ENCODE measurements around the gene PSTPIP1.

Gene PSTPIP1

DNA sequence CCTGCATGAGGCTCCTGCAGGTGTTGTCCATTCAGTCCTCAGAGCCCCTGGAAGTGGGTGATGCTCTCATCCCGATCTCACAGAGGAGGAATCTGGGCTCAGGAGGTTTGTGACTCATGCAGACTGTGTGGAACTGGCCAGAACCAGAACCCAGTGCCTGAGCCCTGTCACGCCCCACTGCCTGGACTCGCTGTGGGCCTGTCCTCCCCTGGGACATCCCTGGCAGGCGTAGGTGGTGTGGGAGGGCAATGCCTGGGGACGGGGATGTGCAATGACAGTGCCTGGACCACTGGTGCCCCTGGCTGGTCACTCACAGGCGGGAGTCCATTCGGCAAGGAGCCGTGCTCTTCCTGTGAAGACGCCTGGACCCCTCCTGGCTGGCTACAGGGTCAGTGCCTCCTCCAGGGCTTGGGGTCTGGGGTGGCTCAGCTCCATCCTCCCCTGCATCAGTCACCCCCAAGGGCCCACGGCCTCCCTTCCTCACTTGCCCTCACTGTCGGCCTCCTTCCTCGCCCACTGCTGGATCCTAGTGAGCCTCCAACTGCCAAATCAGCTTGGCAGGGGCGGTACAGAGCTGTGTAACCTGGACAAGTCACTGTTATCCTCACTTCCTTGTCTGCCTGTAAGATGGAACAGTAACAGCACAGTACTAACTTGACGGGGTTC lies 14.9 kb downstream of the PSTPIP1 start:
- no peak for TF ChIP-seq Cebpa-rat (IDR thresholded peaks at IDR 0.05)
- H3K4me3 ChIP-seq: no peak overlapping the region
- no peak overlapping the region for H3K9ac ChIP-seq
- peaks cover 50% of the 10 kb centered on the region for H3K4me1 ChIP-seq
- H3K4me2 ChIP-seq: peak overlapping the region; percentile 43
- H3K27me3 ChIP-seq: no peaks in the 10 kb centered on the region
- peaks cover 4% of the 10 kb centered on the region; the same call in 1 of the 2 replicates for H4K20me1 ChIP-seq
- peak overlapping the region; percentile 39; the same call in 1 of the 2 replicates for H3K27ac ChIP-seq
- no peaks in the 10 kb centered on the region for H3K9me3 ChIP-seq
- H3K36me3 ChIP-seq: no peaks in the 10 kb centered on the region

DNA sequence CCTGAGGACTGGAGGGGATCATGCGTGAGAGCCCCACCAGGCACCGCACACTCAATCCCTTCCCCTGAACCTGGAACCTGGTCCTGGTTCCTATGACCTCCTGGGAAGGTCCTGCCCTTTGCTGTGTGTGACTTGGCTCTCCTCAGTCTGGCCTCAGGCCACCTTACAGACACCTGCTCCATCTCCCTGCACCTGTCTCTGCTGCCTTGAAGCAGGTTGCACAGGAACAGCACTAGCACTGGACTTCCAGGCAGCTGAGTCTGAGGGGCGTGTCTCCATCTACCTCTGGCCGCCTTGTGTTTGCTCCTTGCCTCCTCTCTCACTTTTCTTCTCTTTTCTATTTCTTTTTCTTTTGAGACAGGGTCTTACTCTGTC lies 15.4 kb downstream of the PSTPIP1 start:
- H3K9ac ChIP-seq: no peak overlapping the region
- H3K36me3 ChIP-seq: no peaks in the 10 kb centered on the region
- no peaks in the 10 kb centered on the region for H3K9me3 ChIP-seq
- H3K4me1 ChIP-seq: peaks cover 51% of the 10 kb centered on the region
- TF ChIP-seq Cebpa-rat (IDR thresholded peaks at IDR 0.05): no peak
- peak overlapping the region; percentile 43 for H3K4me2 ChIP-seq
- no peaks in the 10 kb centered on the region for H3K27me3 ChIP-seq
- no peak overlapping the region for H3K4me3 ChIP-seq
- no peak overlapping the region for H3K27ac ChIP-seq
- H4K20me1 ChIP-seq: peaks cover 7% of the 10 kb centered on the region; the same call in 1 of the 2 replicates

DNA sequence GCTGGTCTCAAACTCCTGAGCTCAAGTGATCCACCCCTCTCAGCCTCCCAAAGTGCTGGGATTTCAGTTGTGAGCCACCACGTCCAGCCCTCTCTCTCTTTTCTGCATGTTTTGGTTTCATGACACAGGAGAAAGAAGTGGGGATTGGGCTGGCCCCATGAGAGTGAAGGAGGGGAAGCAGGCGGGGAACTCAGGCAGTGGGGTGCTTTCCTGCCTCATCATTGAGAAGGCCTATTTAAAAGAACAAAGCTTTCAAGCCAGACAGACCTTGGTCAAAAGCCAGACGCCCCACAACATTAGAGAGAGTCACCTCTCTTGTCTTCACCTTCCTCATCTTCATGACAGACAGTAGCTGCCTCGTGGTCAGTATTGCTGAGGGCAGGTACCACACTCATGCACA lies 15.9 kb downstream of the PSTPIP1 start:
- Histone ChIP-seq H3K27ac (no peak overlapping the region), H3K9me3 (no peaks in the 10 kb centered on the region), H3K9ac (no peak overlapping the region), H3K4me2 (peak overlapping the region; percentile 43), H3K4me3 (no peak overlapping the region), H3K36me3 (no peaks in the 10 kb centered on the region), H3K27me3 (no peaks in the 10 kb centered on the region), H4K20me1 (peaks cover 9% of the 10 kb centered on the region), H3K4me1 (peaks cover 57% of the 10 kb centered on the region)
- no peak for TF ChIP-seq Cebpa-rat (IDR thresholded peaks at IDR 0.05)

DNA sequence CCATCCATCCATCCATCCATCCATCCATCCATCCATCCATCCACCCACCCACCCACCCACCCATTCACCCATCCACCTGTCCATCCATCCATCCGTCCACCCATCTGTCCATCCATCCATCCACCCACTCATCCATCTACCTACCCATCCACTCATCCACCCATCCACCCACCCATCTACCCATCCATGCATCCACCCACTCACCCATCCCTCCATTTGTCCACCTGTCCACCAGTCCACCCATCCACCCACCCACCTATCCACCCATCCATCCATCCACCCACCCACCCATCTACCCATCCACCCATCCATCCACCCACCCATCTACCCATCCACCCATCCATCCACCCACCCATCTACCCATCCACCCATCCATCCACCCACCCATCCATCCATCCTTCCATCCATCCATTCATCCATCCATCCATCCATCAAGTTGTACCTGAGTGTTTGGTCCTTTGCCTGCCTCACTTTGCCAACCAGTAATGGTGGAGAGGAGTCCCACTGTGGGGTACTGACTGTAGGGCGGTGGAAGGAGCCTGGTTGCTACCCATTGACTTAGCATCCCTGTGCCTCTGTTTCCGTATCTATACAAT lies 17.3 kb downstream of the PSTPIP1 start:
- Histone ChIP-seq H3K9me3 (no peaks in the 10 kb centered on the region), H3K4me3 (no peak overlapping the region), H3K4me2 (no peak overlapping the region), H4K20me1 (peaks cover 22% of the 10 kb centered on the region), H3K4me1 (peaks cover 70% of the 10 kb centered on the region), H3K27ac (no peak overlapping the region), H3K27me3 (no peaks in the 10 kb centered on the region), H3K36me3 (no peaks in the 10 kb centered on the region), H3K9ac (no peak overlapping the region)
- TF ChIP-seq Cebpa-rat (IDR thresholded peaks at IDR 0.05): no peak

DNA sequence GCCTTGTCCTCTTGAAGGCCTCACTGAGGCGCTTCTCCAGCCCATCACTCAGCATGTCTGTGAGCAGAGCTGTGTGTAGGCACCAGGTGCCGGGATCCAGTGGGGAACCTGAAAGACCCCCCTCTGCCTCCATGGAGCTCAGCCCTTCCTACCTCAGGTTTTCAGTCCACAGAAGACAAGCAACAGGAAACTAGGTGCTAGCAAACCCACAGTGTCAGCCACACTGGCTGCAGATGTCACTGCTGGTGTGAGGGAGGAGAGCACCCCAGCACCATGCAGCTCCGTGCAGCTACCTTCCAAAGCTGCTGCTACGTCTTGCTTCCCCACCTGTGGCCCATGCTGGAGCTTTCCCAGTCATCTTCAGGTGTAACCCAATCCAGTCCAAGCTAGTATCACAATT lies 17.9 kb downstream of the PSTPIP1 start:
- Histone ChIP-seq H3K9ac (no peak overlapping the region), H3K4me3 (no peak overlapping the region), H3K4me2 (peak overlapping the region; percentile 99; the same call in 1 of the 2 replicates), H3K4me1 (peaks cover 77% of the 10 kb centered on the region), H3K27me3 (no peaks in the 10 kb centered on the region), H3K9me3 (no peaks in the 10 kb centered on the region), H3K36me3 (no peaks in the 10 kb centered on the region), H3K27ac (no peak overlapping the region), H4K20me1 (peaks cover 29% of the 10 kb centered on the region)
- TF ChIP-seq Cebpa-rat (IDR thresholded peaks at IDR 0.05): no peak

DNA sequence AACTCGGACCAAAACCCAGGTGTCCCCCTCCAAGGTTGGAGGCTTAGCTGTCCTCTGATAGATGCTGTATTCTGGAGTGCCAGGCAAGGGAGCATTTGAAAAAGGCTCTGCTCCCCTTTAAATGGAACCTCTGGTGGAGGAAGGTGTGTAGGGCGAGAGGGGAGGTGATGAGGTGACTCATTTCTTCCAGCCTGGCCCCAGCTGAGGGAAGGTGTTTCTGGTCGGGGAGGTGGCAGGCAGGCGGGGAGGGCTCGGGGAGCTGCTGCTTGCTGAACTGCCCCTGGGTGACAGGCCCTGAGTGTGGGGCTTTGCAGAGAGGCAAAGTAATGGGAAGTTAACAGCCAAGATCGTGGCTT lies 18.8 kb downstream of the PSTPIP1 start:
- Histone ChIP-seq H3K4me2 (peak overlapping the region; percentile 99), H3K36me3 (no peaks in the 10 kb centered on the region)

DNA sequence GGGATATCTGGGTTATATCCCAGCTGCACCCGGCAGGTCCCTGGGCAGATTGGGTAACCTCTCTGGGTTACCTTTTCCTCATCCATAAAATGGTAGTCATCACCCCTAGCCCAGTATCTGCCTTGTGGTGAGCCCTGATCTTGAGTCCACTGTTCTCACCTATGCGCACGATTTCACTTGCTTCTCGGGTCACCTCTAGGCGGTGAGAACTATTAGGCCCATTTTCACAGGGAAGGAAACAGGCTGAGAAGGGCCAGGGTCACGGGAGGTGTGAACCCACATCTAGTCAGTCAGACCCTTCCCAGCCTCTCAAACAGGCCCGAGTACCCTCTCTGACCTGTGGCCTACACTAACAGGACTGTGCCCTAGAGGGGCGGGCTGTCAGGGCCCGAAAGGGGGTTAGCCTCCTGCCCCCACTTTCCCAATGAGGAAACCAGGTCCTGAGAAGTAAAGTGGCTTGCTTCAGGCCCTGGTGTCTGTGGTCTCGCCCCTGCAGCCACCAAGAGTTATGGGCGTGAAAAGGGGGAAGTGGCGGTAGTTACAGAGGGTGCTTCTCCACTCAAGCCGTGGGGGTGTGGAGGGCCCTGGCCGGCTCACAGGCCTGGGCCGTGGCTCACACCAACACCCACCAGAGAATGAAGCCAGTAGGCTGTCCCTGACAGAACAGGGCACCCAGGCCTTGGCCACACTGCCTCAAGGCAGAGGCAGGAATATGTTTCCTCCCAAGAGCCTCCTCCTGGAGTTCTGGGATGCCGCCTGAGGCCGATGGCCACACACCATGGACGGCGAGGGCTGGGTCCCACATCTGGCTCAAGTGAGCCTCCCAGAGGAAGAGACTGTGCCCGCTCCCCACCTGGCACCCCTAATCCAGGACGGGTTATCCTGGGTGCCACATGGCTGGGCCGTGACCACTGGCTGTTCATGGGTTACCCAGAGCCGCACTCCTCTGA lies 19.5 kb downstream of the PSTPIP1 start:
- H3K27me3 ChIP-seq: no peaks in the 10 kb centered on the region
- H3K4me2 ChIP-seq: peak overlapping the region; percentile 99
- no peaks in the 10 kb centered on the region for H3K9me3 ChIP-seq

More for the DNA sequence above, 18.8 kb downstream of the PSTPIP1 start:
- H3K4me3 ChIP-seq: no peak overlapping the region
- peaks cover 86% of the 10 kb centered on the region for H3K4me1 ChIP-seq
- peaks cover 38% of the 10 kb centered on the region for H4K20me1 ChIP-seq
- no peaks in the 10 kb centered on the region for H3K9me3 ChIP-seq
- H3K27ac ChIP-seq: no peak overlapping the region; the same call in 1 of the 2 replicates
- peak overlapping the region; percentile 51; the same call in 1 of the 2 replicates for H3K9ac ChIP-seq
- H3K27me3 ChIP-seq: no peaks in the 10 kb centered on the region
- no peak for TF ChIP-seq Cebpa-rat (IDR thresholded peaks at IDR 0.05)

DNA sequence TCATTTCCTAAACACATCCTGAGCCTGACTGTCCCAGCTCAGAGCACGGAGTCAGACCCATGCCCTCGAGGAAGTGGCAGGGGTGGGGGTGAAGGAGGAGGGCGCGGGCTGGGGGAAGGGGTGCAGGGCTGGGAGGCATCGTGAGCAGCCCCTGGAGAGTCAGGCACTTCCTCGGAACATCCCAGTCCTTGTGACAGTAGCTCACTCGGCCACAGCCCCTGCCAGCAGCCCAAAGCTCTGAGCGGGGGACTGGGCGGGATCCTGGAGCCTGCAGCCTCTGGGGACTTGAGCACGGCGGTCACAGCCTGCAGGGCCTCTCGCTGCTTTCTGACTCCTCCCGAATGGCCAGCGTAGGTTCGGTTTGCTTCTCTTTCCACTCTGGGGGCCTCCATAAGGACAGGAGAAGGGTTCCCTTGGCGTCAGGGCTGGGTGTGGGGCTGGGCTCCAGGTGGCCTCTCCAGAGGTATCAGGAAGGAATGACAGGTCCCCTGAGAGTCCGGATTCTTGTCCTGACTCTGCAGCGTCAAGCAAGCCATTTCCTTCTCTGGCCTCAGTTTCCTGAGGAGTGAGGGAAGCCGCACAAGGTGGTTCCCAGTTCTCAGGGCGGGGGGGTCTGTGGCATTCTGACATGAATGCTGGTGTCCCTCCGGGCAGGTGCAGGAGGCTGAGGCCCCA lies 20.9 kb downstream of the PSTPIP1 start:
- Histone ChIP-seq H3K4me1 (peaks cover 89% of the 10 kb centered on the region), H3K9ac (peak overlapping the region; percentile 53; the same call in 1 of the 2 replicates), H3K4me3 (peak overlapping the region; percentile 47), H3K36me3 (no peaks in the 10 kb centered on the region), H3K4me2 (peak overlapping the region; percentile 99), H3K27me3 (no peaks in the 10 kb centered on the region), H4K20me1 (peaks cover 49% of the 10 kb centered on the region), H3K9me3 (no peaks in the 10 kb centered on the region), H3K27ac (peak overlapping the region; percentile 76)
- no peak for TF ChIP-seq Cebpa-rat (IDR thresholded peaks at IDR 0.05)

More for the DNA sequence above, 19.5 kb downstream of the PSTPIP1 start:
- TF ChIP-seq Cebpa-rat (IDR thresholded peaks at IDR 0.05): no peak
- Histone ChIP-seq H3K9ac (peak overlapping the region; percentile 51), H3K4me1 (peaks cover 89% of the 10 kb centered on the region), H3K36me3 (no peaks in the 10 kb centered on the region), H3K4me3 (no peak overlapping the region), H4K20me1 (peaks cover 44% of the 10 kb centered on the region), H3K27ac (peak overlapping the region; percentile 76)

DNA sequence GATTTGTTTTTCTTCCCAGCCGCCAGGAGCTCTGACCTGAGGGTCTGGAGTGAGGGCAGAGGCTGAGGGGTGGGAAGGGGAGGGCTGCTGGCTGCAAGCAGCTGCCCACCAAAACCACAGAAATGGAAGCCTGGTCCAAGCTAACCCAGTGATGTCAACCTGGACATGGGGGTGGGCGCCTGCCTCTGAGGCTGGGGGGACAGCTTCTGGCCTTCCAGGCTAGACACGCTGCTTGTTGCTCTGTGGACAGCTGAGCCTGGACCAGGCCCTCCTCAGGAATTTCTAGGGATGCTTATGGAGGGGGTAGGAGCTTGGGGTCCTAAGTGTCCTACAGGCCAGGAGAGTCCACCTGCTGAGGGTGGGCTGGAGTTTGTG lies 21.4 kb downstream of the PSTPIP1 start:
- peak overlapping the region; percentile 47 for H3K4me3 ChIP-seq
- H3K9me3 ChIP-seq: no peaks in the 10 kb centered on the region
- peak overlapping the region; percentile 76 for H3K27ac ChIP-seq
- no peaks in the 10 kb centered on the region for H3K27me3 ChIP-seq
- peak overlapping the region; percentile 99 for H3K4me2 ChIP-seq
- H3K9ac ChIP-seq: peak overlapping the region; percentile 53; the same call in 1 of the 2 replicates
- no peaks in the 10 kb centered on the region for H3K36me3 ChIP-seq
- no peak for TF ChIP-seq Cebpa-rat (IDR thresholded peaks at IDR 0.05)
- H4K20me1 ChIP-seq: peaks cover 49% of the 10 kb centered on the region
- peaks cover 89% of the 10 kb centered on the region for H3K4me1 ChIP-seq
